Right renal cortex interstitium (tissue), 3 donors: ENCODE data around the gene SPOCK2. TPM values are rescaled to one million over a fixed set of nuclear protein-coding genes. Genes with fewer than 3 reads are reported as not detected.

ENCODE experiments used
- DNase-seq, 3 donors: peaks; one replicate each; pipeline ENCODE4 v3.0.0-alpha.2; 2013; ENCODE audit warnings: low read depth in 3 of 3, low spot score in 2 of 3
- polyA plus RNA-seq, 3 donors: library from polyadenylated mRNA; unstranded; fragments of 120-200 nt; gene quantifications; one replicate each; pipeline ENCODE4 v1.2.1, GENCODE V29; 2013; ENCODE audit not compliant: insufficient read length in 3 of 3

SPOCK2 gene
- polyA plus RNA-seq, 3 donors = 147 to 168 (median 150) TPM

DNA sequence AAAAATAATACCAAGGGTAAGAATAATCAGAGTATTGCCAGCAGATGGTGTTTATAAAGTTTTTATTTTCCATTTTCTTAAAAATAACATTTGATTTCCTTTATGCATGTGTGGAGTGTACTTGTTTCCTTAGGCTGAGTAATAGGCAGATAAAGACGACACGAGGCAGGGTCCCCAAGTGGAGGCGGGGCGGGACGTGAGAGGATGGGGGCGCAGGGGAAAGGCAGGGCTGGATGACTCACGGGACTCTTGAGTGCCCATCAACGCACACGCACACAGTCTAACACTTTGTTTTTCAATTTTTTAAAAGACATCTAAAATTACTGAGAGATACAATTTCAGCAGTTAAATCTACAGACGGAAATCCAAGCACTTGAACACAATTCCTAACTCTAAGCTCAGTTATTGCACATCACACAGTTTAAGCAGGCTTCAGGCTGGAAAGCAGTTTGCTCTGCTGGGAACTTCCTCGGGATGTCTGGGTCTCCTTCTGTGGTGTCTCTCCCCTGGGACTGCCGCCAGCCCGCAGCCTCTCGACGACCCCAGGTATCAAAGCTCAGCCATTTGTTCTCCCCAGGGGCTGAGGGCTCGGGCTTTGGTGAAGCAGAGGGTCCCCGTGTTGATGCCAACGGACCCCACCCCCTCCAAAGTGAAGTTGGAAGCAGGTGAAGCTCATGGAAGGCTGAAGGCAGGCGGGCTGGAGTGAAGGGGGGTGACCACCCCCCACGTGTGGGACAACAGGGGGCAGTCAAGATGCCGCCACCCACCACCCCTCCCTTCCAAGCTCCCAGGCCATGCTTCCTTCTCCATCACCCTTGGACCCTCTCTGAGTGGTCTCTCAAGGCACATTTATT is 29.1 kb downstream of the SPOCK2 start:
- DNase-seq = no peak

- DNase-seq = no peak
Measured at GRCh38 chr10:72058347-72058898, 29.9 kb downstream of the SPOCK2 start.

DNA sequence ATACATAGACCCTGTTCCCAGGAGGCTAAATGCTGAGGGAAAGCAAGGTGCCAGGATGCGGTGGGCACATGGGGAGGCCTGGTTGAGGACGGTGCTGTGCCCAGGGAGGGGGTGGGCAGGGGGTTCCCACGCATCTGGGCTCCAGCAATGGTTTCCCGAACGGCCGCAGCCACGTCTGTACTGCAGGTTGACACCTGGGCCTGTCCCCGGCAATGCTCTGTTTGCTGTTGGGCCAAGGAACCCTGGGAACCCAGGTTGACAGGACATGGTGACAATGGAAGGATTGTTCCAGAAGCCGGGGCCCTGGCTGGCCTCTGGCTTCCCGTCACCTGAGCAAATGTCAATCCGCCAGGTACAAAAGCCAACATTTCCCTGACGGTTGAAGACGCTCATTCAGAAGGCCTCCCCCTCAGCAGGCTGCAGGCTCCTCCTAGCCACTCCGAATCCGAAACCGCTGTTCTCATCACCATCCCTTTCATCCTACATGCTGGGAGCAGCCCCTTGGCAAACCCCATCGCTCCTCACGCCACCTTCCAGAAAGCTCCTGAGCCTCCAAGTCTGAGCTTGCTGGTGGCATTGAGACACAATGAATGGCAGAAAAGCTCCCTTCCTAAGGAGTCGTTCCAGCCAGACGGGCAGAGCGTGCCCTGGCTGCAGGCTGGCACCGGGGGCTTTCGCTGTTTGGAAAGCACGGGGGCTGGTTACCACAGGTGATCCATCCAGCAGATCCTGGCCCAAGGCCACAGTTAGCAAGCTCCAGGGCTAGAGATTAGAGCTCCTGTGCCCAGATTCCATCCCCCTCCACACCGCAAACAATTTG is 31.2 kb downstream of the SPOCK2 start:
- DNase-seq = no peak

- no peak for DNase-seq
Measured at GRCh38 chr10:72056113-72056512, 32.2 kb downstream of the SPOCK2 start.

DNA sequence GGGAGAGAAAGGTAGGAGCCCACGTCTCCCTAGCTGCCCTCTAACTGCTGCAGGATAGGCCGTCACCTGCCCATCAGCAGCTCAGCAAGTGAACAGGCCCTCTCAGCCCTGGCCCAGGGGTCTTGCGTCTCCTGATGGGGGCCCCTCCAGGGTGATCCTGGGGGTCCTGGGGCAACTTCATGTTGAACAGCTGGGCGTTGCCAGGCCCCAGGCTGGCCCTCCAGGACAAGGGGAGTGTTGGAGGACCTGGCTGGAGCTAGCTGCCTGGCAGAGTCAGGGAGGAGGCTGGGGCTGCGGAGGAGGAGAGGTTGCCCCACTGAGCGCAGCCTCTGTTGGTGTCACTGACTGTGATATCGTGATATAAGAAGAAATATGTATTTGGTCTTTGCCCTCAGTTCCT is 34.7 kb downstream of the SPOCK2 start:
- no peak for DNase-seq

DNA sequence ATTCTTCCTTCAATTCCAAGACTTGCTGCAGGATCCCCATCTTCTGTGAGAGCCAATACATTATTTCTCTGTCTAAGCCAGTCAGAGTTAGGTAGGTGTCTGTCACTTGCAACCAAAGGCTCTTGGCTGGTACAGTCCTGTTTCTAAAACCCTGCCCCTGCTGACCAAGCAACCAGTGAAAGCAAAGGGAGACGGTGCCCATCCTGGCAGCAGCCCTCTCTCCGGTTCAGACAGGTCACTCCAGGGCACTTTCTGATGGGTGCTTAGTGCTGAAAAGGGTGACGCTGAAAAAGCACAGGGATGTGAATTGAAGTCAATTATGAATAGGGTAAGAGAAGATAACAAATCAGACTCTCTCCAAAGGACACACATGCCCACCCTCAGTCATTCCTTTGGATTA is 37.5 kb downstream of the SPOCK2 start:
- no peak for DNase-seq

DNA sequence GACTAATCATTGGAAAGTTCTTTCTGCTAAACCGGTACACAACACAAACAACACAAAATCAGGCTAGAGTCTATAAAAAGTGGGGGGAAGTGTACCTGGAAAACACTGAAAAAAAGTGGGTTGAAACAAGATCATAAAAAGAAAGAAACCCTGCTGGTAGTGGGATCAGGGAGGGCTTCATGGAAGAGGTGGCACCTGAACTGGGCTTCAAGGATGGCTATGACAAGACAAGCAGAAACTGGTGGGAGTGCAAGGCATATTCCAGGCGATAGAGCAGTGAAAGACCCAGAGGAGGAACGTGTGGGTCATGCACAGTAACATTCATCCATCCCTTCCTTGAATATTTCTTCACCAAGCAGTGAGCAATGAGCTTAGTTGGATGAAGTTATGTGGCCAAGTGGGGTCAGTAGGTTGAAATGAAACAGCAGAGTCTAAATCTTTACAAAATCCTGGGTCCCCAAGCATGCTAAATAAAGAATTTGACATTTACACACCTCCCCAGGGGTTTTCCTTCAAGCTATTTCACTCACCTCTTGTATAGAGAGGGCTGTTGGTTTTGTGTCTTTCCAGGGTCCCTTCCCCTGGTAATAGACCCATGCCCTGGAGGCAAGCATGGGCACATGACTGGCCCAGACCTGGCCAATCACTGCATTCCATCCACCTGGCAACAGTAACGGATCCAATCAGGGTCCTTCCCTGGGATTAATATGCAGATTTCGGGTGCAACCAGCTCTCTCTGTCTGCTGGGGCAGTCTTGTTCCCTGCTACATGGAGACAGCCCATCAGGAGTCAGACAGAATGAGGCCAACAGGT is 38.2 kb downstream of the SPOCK2 start:
- no peak for DNase-seq

DNA sequence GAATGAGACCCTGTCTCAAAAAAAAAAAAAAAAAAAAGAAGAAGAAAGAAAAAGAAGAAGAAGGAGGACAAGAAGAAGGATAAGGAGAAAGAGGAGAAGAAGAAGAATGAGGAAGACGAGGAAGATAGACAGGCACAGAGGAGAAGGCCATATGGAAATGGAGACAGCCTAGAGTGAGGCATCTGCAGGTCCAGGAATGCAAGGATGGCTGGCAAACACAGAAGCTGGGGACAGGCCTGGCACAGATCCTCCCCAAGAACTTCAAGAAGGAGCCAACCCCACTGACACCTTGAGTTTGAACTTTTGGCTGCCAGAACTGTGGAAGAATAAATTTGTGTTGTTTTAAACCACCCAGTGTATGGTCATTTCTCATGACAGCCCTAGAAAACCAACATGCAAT is 38.9 kb downstream of the SPOCK2 start:
- DNase-seq = no peak

DNA sequence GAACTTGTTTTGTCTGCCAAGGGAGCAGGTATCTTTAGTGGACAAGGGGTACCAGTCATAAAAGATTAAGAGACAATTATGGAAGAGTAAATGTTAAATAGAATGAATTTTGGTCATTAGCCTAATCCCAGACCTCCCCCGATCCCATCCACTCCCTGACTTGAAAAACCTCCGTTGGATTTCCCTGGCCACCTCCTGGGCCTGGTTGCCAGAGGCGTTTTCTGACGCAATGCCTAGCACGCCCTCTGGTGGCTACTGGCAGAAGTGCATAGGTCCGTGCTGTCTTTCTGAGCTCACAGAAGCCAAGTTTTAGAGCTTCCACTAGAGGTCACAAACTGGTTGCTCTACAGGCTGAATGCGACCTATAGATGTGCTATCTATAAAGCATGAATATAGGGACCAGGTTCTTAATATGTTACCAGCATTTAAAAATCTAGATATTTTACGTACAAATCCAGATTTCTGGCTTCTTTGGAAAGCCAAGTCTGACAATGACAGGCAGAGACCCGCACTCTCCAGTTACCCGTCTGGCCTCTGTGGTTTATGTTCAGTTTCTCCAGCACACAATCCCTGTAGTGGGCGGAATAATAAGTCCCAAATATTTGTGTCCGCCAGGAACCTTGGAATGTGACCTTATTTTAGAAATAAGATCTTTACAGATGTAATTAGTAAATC is 39.8 kb downstream of the SPOCK2 start:
- peak; percentile 89 to 95 (median 91) for DNase-seq

GRCh38 chr10:72045586-72045985 is 42.8 kb downstream of the SPOCK2 start:
- DNase-seq = no peak

GRCh38 chr10:72044417-72045041 is 43.8 kb downstream of the SPOCK2 start:
- DNase-seq = no peak

DNA sequence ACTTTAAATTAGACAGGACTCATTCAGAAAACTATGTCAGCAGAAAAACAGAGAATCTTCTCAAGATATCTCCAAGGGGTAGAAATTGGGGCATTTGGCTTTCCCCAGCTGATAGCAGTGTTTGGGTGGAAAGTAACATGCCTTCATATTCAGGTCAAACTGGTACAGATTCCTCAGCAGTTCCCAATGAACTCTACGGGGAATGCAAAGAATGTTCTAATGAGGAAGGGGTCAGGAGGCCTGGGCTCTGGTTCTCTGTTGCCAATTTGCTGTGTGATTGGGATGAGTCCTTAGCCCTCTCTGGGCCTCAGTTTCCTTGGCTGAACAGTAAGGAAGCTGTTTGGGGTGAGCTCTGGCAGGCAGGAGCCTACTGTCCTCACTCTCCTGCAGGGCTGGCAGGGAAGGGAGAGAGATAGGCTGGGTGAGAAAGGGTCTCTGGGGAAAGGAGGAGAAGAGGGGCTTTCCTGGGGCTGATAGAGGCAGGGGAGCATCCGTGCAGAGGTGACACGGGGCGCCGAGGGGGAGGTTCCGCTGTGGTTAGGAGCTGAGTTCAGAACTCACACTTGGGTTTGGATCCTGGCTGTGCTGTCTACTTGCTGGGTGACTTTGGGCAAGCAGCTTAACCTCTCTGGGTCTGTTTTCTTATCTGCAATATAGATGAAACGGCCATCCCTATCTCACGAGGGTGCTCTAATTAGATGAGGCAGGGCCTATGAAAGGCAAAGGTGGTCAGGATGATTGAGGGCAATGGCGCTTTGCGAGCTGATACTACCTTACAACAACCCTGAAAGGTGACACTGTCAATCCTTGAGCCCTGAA is 45.1 kb downstream of the SPOCK2 start:
- no peak for DNase-seq

GRCh38 chr10:72041491-72041890 is 46.9 kb downstream of the SPOCK2 start:
- no peak for DNase-seq

GRCh38 chr10:72039377-72039776 is 49.0 kb downstream of the SPOCK2 start:
- no peak for DNase-seq

DNA sequence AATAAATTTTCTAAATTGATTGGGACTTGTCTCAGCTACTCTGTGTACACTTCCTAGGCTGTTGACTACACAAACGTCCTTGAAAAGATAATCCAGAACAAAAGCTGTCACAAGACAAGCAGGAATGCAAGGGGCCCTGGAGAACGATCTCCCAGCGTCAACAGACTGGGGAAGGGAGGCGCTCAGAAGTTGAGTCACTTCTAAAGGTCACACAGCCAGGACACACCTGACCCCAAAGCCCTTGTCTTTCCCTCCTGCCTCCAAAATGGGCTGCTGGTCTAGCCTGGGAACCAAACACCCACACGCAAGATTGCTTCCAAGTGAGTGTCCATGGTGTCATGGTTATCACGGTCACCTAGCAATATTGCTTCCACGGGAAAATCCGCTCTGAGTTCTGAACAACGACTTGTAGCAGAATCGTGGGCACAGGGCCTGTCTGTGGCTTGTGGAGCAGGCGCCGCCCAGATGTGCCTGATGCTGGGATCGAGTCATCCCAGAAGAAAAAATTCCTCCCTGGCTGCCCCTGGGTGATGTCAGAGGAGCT is 49.8 kb downstream of the SPOCK2 start:
- DNase-seq = no peak

GRCh38 chr10:72037811-72038210 is 50.5 kb downstream of the SPOCK2 start:
- no peak for DNase-seq

DNA sequence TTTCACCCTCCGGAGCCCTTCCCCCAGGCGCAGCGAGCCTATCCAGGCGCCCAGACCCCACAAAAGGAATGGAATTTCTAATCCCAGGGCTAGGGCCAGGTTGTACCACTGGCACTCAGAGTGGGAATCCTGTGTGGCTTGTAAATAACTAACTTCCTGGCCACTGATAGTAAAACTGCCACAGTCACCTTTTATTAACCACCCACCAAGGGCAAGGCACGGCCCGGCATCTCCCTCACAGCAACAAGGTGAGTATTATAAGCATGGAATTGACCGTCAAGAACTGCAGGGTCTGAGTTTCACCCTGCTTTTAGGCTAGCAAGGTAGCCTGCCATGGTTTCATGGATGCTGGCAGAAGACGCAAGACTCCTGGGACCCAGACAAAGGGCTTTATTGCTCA is 51.1 kb downstream of the SPOCK2 start:
- no peak for DNase-seq

- no peak for DNase-seq
Measured at GRCh38 chr10:72035252-72035887, 53.0 kb downstream of the SPOCK2 start.
